Measurements from ENCODE around the gene MAGI3.

MAGI3 gene

DNA sequence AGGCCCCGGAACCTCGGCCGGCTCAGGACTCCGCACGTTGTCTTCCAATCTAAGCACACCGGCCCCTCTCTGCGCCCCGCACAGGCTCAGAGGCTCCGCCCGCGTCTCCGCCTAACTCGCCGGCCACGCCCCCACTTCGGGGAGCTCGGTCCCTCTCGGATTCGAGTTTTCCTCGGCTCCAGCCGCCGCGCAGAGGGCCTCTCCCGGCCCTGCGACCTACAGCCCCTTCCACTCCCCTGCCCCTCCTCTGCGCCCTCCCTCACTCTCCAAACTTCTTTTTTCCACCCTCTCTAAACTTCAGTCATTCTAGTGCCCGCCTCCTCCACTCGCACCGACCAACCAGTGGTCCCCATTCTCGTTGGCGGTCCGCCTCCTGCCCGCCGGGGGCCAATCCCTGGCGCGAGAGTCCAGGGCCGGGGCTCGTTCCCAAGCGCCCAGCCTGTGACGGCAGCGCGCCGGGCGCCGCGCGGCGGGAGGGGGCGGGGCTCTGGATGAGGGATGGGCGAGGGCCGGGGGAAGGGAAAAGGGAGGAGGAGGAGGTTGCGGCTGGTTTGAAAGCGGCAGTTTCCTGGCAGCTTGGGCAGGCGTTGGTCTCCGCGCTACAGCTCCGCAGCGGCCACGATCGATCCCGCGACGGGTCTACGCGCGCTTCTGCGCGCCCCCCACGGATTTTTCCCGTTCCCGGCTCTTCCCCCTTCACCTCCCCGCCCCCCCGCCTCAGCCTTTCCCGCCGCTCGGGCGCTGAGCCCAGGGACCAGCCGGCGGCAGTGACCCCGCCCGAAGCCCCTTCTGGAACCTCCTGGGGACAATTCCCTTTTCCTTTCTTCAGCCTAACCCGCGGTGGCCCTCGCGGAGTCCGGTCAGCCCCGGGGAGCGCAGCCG is at the start of gene MAGI3:
Gene MAGI3 (plus strand): TSS at position 563 of the 882 bp plus-strand sequence. CDS start 519 bp downstream, outside the sequence.
- peak; percentile 100 for DNase-seq

- no peak for DNase-seq
Observed at GRCh38 chr1:113353580-113353979, 36.7 kb upstream of the MAGI3 start.

- DNase-seq, result no peak
Observed at GRCh38 chr1:113363935-113364334, 26.4 kb upstream of the MAGI3 start.

DNA sequence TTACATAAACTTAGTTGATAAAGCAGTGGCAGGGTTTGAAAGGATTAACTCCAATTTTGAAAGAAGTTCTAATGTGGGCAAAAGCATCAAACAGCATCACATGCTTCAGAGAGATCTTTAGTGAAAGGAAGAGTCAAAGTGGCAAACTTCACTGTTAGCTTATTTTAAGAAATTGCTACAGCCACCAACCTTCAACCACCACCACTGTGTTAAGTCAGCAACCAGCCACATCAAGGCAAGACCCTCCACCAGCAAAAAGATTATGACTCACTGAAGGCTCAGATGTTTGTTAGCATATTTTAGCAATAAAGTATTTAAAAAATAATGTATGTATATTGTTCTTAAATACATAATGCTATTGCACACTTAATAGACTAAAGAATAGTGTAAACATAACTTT is 21.3 kb upstream of the MAGI3 start:
- no peak for DNase-seq

DNA sequence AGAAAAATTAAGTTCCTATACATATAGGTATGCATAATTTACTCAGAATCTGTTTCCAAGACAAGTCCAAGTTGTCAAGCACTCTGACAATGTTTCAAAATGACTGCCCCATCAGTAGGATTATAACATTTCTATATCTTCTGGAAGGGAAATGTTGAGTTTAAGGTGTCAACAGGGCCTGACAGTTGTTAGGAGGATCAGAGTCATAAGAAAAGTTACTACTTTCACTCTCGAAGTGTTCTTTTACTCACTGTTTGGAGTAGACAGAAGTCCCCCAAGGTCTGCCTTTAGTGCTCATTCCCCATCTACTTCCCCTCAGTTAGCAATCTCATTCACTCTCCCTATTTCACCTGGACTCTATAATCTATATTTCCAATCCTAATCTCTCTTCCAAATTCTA is 20.6 kb upstream of the MAGI3 start:
- DNase-seq, result no peak

DNA sequence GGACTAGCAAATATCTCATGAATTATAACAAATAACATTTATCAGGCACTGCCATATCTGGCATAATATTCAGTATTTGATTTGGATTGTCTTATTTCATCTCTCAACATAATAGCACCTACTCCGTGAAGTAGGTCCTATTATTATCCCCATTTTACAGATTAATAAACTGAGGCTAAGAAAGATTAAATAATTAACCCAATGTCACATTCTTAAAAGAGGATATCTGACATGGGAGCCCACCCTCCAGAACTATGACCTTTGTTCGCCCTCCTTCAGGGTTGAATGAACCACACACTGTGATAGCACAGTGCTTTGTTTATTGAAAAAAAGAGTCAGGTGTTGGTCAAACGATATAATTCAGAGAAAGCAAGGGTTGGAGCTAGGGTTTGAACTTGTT is 19.4 kb upstream of the MAGI3 start:
- no peak for DNase-seq

GRCh38 chr1:113372546-113372945 is 17.8 kb upstream of the MAGI3 start:
- DNase-seq, result no peak

GRCh38 chr1:113373644-113374043 is 16.7 kb upstream of the MAGI3 start:
- no peak for DNase-seq

DNA sequence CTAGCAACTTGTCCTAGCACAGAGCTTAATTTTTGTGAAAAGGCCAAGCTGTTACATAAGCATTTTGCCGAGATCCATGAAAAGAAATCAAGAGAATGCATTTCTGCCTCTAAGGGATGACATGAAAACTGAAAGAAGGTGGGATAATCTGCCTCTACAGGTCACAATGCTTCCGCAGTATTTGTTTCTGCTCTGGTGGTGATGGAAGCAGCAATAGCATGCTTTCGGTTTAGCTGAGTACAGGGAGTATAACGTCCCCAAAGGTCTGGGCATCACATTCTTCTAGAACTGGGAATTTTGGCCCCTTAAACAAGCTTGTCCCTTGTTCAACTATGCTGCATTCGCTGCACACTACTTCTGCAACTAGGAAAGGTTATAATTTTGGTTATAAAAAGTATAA is 14.4 kb upstream of the MAGI3 start:
- DNase-seq, result no peak

DNA sequence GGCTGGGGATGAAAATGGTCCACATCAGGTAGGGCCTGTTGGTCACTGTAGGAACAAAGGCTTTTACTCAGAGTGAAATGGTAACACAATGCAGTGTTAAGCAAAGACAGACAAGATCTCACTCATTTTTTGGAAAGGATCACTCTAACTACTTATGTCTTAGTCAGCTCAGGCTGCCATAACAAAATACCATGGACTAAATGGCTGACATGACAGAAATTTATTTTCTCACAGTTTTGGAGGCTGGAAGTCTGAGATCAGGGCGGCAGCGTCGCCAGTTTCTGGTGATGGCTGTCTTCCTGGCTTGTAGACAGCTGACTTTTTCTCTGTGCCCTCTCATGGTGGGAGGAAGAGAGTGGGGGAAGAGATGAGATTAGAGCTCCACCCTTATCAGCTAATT is 10.2 kb upstream of the MAGI3 start:
- no peak for DNase-seq

GRCh38 chr1:113388017-113388620 is 2.2 kb upstream of the MAGI3 start:
- no peak for DNase-seq

GRCh38 chr1:113388621-113389358 is 1.5 kb upstream of the MAGI3 start:
- DNase-seq, result no peak

DNA sequence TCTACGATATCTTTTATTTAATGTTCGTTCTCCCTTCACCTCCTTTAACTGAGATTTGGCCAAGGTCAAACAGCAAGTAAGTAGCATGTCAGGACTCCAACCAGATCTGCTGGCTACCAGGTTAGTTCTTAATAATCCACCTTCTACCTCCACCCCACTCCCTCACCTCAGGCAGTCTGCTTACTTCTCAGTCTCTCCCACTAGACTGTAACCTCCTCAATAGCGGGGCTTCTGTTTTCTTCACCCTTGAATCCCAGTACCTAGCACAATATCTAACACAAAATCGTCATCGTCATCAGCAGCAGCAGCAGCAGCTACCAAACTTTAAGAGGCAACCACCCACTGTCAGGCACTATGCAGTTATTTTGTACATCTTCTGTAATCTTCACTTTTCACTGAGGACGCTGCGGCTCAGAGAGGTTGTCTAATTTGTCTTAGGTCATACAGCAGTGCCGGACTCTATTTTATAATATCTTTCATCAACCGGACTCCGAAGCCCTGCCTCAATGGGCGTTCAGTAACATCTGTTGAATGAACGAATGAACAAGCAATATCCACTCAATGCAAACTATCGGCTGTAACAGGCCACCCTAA is 859 bp upstream of the MAGI3 start:
- DNase-seq, result no peak

DNA sequence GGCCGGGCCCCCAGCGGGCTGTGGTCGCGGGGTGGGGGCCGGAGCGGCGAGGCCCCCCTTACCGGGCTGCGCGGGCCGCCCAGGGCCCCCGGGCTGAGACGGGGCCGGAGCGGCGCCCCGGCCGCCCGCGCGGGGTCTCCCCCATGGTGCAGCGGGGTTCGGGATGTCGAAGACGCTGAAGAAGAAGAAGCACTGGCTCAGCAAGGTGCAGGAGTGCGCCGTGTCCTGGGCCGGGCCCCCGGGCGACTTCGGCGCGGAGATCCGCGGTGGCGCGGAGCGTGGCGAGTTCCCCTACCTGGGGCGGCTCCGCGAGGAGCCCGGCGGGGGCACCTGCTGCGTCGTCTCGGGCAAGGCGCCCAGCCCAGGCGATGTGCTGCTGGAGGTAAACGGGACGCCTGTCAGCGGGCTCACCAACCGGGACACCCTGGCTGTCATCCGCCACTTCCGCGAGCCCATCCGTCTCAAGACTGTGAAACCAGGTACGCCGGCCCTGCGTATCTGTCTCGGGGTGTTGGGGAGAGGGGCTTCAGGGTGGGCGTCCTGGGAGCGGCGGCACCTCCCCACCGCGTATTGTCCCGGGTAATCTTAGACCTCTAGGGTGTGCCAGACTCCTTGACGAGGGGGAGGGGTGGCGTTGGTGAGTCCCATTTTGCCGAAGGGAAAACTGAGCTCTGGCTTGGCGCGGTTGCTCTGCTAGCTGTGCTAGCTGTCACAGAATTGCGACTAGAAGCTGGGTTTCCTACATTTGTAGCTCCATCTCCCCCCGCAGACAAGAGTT is 745 bp downstream of the MAGI3 start:
- DNase-seq, result no peak

DNA sequence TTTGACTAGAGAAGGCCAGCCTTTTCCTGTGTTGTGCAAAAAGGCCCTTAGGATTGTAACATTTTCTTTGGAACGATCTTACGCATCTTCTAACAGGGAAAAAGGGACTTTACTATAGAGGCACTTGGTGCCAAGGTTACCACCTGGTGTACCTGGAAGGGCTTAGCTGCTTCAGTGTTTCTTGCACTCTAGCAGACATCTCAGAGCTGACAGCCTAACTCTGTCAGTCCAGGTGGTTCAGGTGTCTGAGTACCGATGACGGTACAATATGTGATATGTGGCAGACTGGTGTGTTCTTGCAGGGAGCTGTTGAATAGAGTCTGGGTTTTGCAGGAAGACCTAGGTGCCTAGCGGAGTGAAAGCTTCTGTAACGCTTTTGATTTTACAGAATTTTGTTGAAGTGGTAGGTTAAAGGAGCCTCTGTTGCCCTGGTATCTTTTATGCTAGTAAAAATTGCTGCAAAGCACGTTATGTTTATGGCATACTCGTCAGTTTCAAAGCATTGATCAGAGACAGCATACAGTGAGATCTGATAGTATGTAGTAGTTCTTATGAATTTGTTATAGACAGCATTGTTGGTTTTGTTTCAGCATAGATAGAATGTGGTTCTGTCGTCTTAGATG is 1.4 kb downstream of the MAGI3 start:
- DNase-seq, result peak; percentile 55

GRCh38 chr1:113392541-113393128 is 2.3 kb downstream of the MAGI3 start:
- DNase-seq, result no peak

GRCh38 chr1:113394043-113394862 is 3.9 kb downstream of the MAGI3 start:
- DNase-seq, result no peak

GRCh38 chr1:113394863-113395259 is 4.5 kb downstream of the MAGI3 start:
- DNase-seq, result no peak

GRCh38 chr1:113396102-113396501 is 5.8 kb downstream of the MAGI3 start:
- no peak for DNase-seq

- DNase-seq, result no peak
Observed at GRCh38 chr1:113396585-113396984, 6.3 kb downstream of the MAGI3 start.
